GM04504 (cell line): ENCODE results near the gene TAF9B.
"Not testable (repeated sequence)": the region's sequence is repeated elsewhere in the genome, so short reads cannot be mapped to it uniquely, and the experiment has no call there.

Source experiments
- DNase-seq: peaks from one replicate; pipeline ENCODE4 v3.0.0-alpha.2; 2012; ENCODE audit warnings: low read depth

The TAF9B gene

GRCh38 chrX:78116365-78116764 is 23.1 kb downstream of the TAF9B start:
- DNase-seq, result no peak

GRCh38 chrX:78111140-78111931 is 28.1 kb downstream of the TAF9B start:
- no peak for DNase-seq

- no peak for DNase-seq
Measured at GRCh38 chrX:78109458-78109857, 30.0 kb downstream of the TAF9B start.

- DNase-seq, result no peak
Measured at GRCh38 chrX:78106651-78106986, 32.8 kb downstream of the TAF9B start.

DNA sequence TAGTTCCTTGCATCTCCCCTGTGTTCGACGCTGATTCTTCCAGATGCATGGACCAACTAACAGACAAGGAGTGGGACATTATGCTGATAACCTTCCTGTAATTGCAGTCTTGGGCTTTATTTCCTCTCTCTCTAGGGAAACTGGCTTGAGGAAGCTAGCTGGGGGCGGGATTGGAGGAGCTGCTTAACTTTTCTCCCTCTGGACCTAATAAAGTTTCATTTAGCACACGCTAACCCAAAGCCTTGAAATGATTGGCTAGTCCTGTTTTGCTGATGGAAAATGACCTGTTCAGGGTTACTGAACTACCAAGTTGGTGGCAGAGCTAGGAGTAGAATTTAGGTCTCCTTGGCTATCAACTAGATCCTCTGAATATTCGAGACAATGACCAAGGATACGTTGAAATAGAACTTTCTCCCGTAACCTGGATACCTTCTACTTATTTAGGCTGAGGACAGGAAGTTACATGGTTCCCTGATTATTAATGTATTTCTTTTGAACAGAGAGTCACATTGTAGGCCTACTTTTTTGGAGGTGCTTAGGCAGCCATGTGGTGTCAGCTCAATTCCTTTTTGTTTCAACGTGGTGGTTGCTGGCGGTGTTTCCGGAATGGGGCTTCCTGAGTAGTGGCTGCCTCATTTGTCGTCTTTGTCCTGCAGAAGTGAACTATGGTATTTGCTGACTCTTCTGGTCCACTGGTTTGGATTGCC is 33.4 kb downstream of the TAF9B start:
- no peak for DNase-seq

- DNase-seq, result no peak
Measured at GRCh38 chrX:78104447-78105176, 34.8 kb downstream of the TAF9B start.

GRCh38 chrX:78103623-78104446 is 35.6 kb downstream of the TAF9B start, which contains the start of gene PGK1:
TSS of gene PGK1 (plus strand) at chrX:78104248. CDS start at chrX:78104341, 93 bp downstream.
- peak; percentile 88 for DNase-seq

DNA sequence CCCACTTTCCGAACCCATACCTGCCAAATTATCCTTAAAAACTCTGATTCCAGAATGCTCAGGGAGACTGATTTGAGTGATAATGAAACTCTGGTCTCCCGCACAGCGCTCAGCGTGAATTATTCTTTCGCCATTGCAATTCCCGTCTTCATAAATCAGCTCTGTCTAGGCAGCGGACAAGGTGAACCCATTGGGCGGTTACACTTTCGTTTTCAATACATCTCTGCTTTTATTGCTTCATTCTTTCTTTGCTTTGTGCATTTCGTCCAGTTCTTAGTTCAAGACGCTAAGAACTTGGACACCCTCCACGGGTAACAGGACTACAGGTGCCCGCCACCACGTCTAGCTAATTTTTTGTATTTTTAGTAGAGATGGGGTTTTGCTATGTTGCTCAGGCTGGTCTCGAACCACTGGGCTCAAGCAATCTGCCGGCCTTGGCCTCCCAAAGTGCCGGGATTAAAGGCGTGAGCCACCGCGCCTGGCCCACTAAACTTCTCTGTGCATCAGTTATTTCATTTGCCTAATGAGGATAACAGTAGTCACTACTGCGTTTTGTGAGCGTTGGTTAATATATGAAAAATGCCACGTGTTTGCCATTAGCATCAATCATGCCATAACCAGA is 36.3 kb downstream of the TAF9B start:
- no peak for DNase-seq

- DNase-seq, result no peak
Measured at GRCh38 chrX:78102091-78102490, 37.4 kb downstream of the TAF9B start.

GRCh38 chrX:78098108-78098507 is 41.3 kb downstream of the TAF9B start:
- no peak for DNase-seq

DNA sequence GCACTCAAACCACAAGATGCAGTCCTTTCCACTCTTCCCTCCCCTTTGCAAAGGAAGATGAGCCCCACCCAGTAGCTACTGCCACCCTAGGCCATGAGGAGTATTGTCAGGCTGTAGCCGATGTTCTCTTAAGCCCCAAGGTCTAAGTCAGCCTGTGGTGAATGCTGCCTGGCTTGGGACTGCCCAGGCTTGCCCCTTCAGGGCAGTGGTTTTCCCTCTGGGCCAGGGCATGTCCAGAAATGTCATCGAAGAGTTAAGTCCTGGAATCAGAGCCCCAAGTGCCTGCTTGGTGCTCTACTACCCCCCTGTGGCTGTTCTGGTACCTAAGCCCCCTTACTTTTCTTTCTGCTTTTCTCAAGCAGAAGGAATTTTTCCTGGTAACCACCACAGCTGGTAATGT is 47.2 kb downstream of the TAF9B start:
- no peak for DNase-seq

- not testable (repeated sequence) for DNase-seq
Measured at GRCh38 chrX:78081413-78081812, 58.0 kb downstream of the TAF9B start.
